Stimulated activated CD8-positive, alpha-beta memory T cell treated with anti-CD3 and anti-CD28 coated beads, Interleukin-12 subunit alpha, Interleukin-12 subunit beta, amount 100 ng/mL, for 24 hours (primary cell): ENCODE results near the gene FAM161A.

Experiments
- DNase-seq: peaks from one replicate; pipeline ENCODE4 v3.0.0-alpha.2; 2020; ENCODE audit errors: extremely low read depth

FAM161A gene

DNA sequence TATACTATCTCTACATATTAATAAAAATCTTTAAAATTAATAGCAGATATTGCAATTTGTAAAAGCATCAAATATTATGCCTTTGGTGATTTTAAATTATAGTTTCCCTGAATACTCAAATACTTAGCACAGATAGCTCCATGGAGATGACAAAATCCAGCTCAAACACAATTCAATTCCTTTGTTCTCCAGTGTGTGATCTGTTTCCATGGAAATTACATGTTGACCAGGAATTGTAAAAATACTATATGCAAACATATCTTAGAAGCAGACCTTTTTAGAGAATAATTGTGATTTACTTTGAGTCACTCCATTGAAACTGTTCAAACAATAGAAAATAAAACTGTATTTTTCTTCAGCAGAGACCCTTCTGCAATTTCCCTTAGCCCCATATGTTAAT, 68.3 kb downstream of the FAM161A start:
- no peak for DNase-seq

DNA sequence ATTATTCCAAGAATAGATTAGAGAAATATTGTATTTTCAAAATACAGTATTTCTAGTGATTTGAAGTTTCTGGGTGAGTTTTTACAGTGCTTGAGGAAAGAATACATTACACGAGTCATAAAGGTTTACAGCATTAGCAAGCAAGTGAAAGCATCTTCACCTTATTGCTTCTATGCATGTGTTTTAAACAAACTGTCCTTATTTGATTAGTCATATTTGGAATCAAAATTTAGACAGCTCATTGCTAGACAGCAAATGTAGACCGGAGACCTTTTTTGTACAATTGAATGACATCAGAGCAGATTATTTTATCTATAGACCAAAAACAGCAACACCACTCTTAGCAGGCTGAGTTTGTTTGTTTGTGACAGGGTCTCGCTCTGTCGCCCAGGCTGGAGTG, 69.2 kb downstream of the FAM161A start:
- no peak for DNase-seq

DNA sequence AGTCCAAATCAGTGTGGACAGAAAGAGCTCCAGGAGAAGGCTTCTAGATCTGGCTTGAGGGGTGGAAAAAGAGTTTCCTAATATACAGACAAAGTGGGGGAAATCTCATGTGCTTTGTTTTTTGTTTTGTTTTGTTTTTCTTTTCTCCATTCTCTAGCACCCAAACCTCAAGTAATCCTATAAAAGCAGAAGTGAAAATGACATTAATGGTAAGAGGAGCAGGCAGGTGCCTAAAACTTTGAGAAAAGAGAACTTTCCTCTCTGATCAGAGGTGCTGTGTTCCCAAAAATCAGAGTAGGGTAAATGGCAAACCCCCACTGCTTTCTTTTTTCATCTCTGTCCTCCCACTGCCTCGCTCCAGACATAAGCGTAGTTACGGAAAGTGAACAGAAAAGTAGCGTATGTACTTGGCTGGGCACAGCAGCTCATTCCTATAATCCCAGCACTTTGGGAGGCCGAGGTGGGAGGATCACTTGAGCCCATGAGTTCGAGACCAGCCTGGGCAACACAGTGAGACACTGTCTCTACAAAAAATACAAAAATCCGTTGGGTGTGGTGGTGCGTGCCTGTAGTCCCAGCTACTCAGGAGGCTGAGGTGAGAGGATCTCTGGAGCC, 77.8 kb downstream of the FAM161A start:
- no peak for DNase-seq
